Left ventricle myocardium inferior (tissue), 1 donor: Measurements from ENCODE around the gene SHD. TPM values are rescaled to one million over a fixed set of nuclear protein-coding genes. Genes with fewer than 3 reads are reported as not detected.
"Not testable (repeated sequence)": the region's sequence is repeated elsewhere in the genome, so short reads cannot be mapped to it uniquely, and the experiment has no call there.

Experiments used
- DNase-seq: peaks from one replicate; pipeline ENCODE4 v3.0.0-alpha.2; 2020
- H3K27ac ChIP-seq: fragments of 200-600 bp; replicated peaks from 2 replicates; pipeline ENCODE4 v1.8.0; 2021
- H3K27me3 ChIP-seq: fragments of 200-600 bp; 2 replicates; pipeline ENCODE4 v1.8.0; 2021; ENCODE audit warnings: low read depth
- H3K36me3 ChIP-seq: fragments of 200-600 bp; 2 replicates; pipeline ENCODE4 v1.8.0; 2021
- H3K4me1 ChIP-seq: fragments of 200-600 bp; 2 replicates; pipeline ENCODE4 v1.8.0; 2021
- H3K4me3 ChIP-seq: fragments of 200-600 bp; 2 replicates; pipeline ENCODE4 v1.8.0; 2021; ENCODE audit warnings: mild to moderate bottlenecking, moderate library complexity
- H3K9me3 ChIP-seq: fragments of 200-600 bp; replicated peaks from 2 replicates; pipeline ENCODE4 v1.8.0; 2021
- intact Hi-C: fragments of 100-400 bp; cut with micrococcal nuclease; formaldehyde crosslinking; loops from one replicate; pipeline ENCODE4 v1.11.0; 2022
- total RNA-seq: library from RNA; stranded (reverse); fragmentation: NEBNext Ultra II Directional; extraction: Animal tissue kit (Norgen Biotek cat#: 25700); gene quantifications from one replicate; pipeline ENCODE4 v1.2.1, GENCODE V29; 2021
- TF ChIP-seq, protein P1 (sequence below): fragments of 200-600 bp; IDR thresholded peaks from 2 replicates; pipeline ENCODE4 v1.8.0; 2021; ENCODE audit warnings: antibody characterized with exemption, mild to moderate bottlenecking, borderline replicate concordance
- donor health status: DM: no; HTN: yes; CAD: no; lungs with severe emphysema.

The SHD gene
- total RNA-seq, 1 donor from 2014 or later, result 0.16 TPM

DNA sequence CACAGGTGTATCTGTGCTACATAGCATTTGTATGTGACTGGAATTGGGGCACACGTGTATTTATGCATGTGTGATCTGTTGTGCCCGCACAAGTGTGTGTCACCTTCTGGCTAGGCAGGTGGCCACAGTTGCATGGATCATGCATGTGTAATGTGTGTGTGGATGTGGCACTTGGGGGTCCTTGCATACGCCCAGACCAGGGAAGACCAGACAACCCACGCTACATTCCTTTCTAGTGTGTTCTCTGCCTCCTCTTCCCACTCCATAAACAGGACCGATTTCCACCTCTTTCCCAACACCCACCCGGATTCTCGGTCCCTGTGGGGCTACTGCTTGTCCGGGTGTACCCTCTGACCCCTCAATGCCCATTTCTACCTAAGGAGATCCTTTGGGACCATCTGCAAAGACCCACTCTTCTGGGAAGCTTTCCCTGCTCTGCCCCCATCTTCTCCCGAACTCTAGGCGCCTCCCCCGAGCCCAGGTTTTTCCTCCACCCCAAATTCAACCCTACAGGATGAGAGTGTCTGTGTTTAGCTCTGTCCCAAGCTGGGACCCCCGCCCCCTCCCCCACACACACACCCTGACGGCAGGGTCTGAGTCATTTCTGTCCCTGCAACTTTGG lies 47.3 kb downstream of the SHD start:
- H3K36me3 ChIP-seq, result no peaks in the 10 kb centered on the region
- no peak overlapping the region for H3K4me3 ChIP-seq
- TF ChIP-seq, protein P1, sequence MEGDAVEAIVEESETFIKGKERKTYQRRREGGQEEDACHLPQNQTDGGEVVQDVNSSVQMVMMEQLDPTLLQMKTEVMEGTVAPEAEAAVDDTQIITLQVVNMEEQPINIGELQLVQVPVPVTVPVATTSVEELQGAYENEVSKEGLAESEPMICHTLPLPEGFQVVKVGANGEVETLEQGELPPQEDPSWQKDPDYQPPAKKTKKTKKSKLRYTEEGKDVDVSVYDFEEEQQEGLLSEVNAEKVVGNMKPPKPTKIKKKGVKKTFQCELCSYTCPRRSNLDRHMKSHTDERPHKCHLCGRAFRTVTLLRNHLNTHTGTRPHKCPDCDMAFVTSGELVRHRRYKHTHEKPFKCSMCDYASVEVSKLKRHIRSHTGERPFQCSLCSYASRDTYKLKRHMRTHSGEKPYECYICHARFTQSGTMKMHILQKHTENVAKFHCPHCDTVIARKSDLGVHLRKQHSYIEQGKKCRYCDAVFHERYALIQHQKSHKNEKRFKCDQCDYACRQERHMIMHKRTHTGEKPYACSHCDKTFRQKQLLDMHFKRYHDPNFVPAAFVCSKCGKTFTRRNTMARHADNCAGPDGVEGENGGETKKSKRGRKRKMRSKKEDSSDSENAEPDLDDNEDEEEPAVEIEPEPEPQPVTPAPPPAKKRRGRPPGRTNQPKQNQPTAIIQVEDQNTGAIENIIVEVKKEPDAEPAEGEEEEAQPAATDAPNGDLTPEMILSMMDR, result no peak
- no peak for DNase-seq
- no peaks in the 10 kb centered on the region for H3K27me3 ChIP-seq
- peaks cover 4% of the 10 kb centered on the region for H3K9me3 ChIP-seq
- H3K27ac ChIP-seq, result no peak overlapping the region
- H3K4me1 ChIP-seq, result peaks cover 22% of the 10 kb centered on the region
- intact Hi-C loops, result no loop called here

DNA sequence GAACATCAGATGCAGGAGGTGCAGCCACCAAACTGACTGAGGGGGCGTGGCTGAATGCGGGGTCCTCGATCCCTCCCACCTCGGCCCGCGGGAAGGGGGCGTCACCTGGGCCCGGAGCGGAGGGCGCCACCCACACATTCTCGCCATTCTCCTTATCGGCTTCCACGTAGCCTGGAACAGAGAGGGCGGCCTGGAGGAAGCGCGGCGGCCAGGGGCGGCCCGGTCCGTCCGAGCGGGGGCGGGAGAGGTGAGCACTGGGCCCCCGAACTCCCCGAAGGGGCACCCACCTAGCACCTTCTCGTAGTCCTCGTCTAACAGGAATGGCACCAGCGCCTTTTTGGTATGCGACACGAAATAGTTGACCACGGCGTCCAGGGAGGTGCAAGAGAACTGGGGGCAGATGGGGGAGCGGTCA lies 47.8 kb downstream of the SHD start:
- DNase-seq, result no peak
- Histone ChIP-seq H3K27ac (no peak overlapping the region), H3K4me3 (peak overlapping the region; percentile 71), H3K4me1 (peaks cover 22% of the 10 kb centered on the region), H3K9me3 (no peaks in the 10 kb centered on the region), H3K27me3 (no peaks in the 10 kb centered on the region), H3K36me3 (no peaks in the 10 kb centered on the region)
- intact Hi-C loops, result no loop called here
- TF ChIP-seq, protein P1, result no peak

DNA sequence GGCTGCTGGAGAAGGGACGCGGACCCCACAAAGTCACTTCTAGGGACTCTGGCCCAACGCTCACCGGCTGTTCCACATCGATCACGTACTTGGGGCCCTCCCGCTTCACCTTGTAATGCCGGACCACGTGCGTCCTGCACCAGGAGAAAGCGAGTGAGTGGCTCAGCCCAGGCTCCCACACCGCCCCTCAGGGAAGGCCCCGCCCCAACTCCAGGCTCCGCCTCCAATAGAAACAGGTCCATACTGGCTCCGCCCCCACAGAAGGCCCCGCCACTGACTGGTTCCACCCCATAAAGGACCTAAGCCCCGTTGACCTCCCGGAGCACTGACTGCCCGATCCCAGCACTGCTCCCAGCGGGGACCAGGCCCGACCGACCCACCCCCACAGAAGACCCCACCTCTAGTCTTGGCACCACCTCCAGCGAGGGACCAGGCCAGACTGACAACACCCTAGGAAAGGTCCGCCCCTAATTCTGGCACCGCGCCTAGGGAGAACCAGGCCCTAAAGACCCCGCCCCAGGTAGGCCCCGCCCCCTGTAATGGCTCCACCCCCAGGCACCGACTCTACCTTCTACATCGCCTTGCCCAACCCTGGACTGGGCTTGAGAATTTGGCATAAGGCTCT lies 48.3 kb downstream of the SHD start:
- TF ChIP-seq, protein P1, result no peak
- Histone ChIP-seq H3K27me3 (no peaks in the 10 kb centered on the region), H3K4me3 (peak overlapping the region; percentile 71), H3K9me3 (no peaks in the 10 kb centered on the region), H3K4me1 (peaks cover 22% of the 10 kb centered on the region), H3K27ac (peak overlapping the region; percentile 56), H3K36me3 (no peaks in the 10 kb centered on the region)
- DNase-seq, result peak; percentile 75
- intact Hi-C loops, result no loop called here

DNA sequence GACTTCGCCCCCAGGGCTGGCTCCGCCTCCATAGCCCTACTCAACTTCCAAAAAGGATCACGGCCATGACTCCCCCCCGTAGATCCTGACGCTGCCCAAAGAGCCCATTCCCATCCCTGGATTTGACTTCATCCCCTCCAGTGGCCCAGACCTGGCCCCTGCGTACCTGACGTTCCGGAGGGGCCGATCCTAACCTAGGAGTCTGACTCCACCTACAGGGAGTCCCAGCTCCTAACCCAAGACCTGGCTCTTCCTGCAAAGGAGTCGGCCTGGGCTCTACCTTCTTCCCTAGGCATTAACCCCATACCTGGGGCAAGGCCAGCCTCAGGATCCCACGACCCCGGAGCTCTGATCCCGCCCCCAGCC lies 48.8 kb downstream of the SHD start:
- H3K9me3 ChIP-seq, result no peaks in the 10 kb centered on the region
- no peaks in the 10 kb centered on the region for H3K27me3 ChIP-seq
- no peak for DNase-seq
- H3K27ac ChIP-seq, result peak overlapping the region; percentile 56
- H3K36me3 ChIP-seq, result no peaks in the 10 kb centered on the region
- intact Hi-C loops, result no loop called here
- peak overlapping the region; percentile 71 for H3K4me3 ChIP-seq
- TF ChIP-seq, protein P1, result no peak
- H3K4me1 ChIP-seq, result peaks cover 22% of the 10 kb centered on the region

DNA sequence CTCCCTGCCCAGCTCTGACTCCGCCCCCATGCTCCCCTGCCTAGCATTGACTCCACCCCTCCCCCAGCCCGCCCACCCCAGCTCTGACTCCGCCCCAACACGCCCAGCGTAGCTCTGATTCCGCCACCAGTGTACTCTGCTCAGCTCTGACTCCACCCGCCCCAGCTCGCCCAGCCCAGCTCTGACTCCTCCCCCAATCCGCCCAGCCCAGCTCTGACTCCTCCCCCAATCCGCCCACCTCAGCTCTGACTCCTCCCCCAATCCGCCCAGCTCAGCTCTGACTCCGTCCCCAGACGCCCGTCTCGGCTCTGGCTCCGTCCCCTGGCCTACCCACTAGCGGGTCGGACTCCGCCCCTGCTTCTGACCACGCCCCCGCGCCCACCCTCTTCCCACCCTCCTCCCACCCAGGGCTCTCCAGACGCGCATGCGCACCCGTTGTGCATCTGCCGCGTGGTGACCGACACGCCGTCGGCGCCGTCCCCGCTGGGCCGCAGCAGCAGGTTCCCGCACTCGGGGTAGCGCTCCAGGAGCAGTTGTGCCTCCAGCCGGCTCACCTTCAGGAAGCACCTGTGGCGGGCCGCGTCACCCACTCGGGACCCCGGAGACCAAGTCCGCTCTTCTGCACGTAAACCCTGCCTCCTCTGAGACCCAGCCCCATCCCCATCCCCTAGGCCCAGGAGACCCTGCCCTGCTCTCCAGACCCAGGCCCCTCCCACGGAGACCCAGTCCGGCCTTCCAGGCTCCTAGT lies 49.4 kb downstream of the SHD start:
- intact Hi-C loops, result no loop called here
- peak; percentile 95 for DNase-seq
- Histone ChIP-seq H3K36me3 (no peaks in the 10 kb centered on the region), H3K4me3 (peak overlapping the region; percentile 71), H3K4me1 (peaks cover 22% of the 10 kb centered on the region), H3K9me3 (no peaks in the 10 kb centered on the region), H3K27me3 (no peaks in the 10 kb centered on the region), H3K27ac (peak overlapping the region; percentile 56)
- TF ChIP-seq, protein P1, result no peak

DNA sequence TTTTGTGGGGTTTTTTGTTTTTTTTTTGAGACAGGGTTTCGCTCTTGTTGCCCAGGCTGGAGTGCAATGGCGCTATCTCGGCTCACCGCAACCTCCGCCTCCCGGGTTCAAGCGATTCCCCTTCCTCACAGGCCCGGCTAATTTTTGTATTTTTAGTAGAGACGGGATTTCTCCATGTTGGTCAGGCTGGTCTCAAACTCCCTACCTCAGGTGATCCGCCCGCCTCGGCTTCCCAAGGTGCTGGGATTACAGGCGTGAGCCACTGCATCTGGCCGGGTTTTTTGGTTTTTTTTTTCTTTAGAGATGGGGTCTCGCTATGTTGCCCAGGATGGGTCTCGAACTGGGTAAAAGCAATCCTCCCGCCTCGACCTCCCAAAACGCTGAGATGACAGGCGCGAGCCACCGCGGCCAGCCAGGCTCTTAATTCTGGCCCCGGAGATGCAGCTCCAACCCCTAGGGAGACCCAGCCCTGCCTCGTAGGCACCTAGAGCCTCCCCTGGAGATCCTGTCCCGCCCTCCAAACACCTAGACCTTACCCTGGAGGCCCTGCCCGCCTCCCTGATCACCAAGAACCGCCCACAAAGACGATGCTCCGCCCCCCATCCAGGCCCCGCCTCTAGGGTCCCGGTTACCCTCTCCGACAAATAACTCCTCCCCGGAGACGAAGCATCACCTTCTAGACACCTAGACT lies 50.1 kb downstream of the SHD start:
- peaks cover 22% of the 10 kb centered on the region for H3K4me1 ChIP-seq
- H3K4me3 ChIP-seq, result peak overlapping the region; percentile 71
- intact Hi-C loops, H3K9me3 ChIP-seq, DNase-seq, H3K36me3 ChIP-seq, H3K27me3 ChIP-seq, H3K27ac ChIP-seq: not testable (repeated sequence)
